HG02759 (cell line): ENCODE measurements around the gene RAB17.
"Not testable (repeated sequence)": the region's sequence is repeated elsewhere in the genome, so short reads cannot be mapped to it uniquely, and the experiment has no call there.

Source experiments
- ATAC-seq: cut with Tn5 transposase; IDR thresholded peaks from one replicate; pipeline ENCODE4 v1.9.1; 2021; ENCODE audit warnings: mild to moderate bottlenecking, moderate library complexity; ENCODE audit not compliant: unreplicated experiment

The RAB17 gene

DNA sequence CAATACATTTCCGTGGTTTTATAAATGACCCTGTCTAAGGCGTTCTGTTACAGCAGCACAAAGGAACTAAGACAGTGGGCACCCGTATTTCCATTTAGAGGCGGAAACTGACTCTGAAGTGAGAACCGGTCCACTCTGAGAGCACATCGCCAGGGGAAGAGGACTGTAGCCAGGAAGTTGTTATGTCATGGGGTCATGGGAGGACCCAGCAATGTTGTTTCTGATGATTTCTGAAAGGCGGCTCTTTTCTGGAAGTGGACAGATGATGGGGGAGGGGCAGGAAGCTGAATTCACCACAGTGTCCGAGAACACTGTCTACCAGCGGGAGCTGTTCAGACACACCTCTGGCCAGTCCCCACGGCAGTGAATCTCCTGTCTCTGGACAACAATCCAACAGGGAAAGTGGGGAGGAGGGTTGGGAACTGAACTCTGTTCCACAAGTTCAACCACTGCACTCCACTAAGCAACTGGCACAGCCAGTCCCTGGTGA, 34.7 kb upstream of the RAB17 start:
- no peak for ATAC-seq

GRCh38 chr2:237624565-237624964, 34.0 kb upstream of the RAB17 start:
- ATAC-seq: no peak

- no peak for ATAC-seq
Measured at GRCh38 chr2:237623428-237624403, 33.2 kb upstream of the RAB17 start.

DNA sequence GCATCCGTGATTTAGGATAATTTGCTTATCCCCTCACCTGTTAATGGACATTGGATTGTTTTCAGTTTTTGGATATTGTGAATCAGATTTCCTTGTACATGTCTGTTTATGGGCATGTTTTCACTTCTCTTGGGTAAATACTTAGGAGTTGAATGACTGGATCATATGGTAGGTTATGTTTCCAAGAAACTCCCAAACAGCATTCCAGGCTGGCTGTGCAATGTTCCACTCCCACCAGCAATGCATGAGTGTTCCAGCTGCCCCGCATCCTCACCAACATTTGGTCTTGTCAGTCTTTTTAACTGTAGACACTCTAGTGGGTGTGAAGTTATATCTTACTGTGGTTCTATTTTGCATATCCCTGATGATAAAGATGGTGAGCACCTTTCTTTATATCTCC, 27.9 kb upstream of the RAB17 start:
- ATAC-seq: no peak

DNA sequence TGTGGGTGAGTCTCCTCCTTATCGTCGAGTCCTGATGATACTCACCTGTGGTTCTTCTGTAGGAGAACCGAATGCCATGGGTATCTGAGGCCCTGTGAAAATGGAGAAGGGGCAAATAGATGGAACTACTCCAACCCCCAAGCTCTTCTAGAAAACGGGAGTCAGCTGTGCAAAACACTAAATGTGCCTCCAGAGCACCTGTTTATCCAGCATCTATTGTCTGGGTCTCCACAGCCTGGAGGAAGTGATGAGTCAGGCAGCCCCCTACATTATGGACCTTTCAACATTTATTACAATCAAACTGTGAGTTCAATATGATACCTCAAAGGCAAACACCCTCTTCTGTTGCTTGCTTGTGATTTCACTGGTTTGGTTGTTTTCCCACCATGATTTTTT, 27.1 kb upstream of the RAB17 start:
- no peak for ATAC-seq

DNA sequence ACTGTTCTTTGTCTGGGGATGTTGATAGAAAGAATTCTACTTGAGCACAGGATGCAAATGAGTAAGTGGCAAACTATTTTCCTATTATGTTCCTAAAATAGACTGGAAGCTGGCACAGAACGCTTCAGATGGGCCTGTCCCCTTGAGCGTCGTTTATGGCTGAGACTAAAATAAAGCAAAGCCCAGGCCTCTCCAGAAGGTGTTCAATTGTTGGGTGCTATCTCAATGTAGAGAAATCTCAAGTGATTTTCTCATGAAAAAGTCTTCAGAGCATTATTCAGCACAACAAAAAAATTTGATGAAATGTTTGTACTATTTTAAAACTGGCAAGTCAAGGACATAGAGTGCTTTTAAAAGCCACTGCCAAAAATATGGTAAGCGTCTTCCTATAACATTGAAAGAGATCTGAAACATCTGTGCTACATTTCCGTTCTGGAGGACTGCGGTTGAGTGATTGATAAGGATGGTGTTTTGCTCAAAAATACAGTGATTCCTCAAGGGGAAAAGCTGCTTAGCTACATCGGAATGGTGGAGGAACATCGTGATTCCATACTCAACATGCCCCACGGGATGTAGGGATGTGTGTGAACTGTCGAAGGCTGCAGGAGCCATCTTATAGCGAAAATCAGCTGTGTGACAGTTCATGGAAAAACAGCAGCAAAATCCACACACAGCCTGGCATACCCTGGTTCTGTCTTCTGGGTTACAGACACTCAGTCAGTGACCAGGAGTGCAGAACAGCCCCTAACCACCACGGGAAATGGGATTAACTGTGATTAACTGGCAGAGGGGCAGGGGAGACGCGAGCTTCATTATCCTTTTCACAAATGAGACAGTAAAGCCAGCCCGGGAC, 26.4 kb upstream of the RAB17 start:
- no peak for ATAC-seq

DNA sequence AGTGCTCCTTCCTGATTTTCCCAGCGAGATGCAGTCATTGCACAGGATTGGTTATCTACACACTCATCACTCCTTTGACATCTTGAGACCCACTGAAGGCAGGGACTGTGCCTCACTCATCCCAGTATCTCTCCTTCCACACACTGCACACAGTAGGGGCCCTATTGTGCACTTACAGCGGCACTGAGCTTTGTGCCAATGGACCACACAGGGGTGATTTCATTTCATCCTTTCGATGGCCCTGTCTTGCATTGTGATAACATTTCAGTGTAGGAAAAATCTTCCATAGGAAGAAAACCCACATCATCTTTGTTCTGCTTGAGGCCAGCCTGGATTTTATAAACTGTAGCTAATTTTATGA, 25.8 kb upstream of the RAB17 start:
- ATAC-seq: no peak

GRCh38 chr2:237615631-237616249, 25.2 kb upstream of the RAB17 start:
- ATAC-seq: no peak

DNA sequence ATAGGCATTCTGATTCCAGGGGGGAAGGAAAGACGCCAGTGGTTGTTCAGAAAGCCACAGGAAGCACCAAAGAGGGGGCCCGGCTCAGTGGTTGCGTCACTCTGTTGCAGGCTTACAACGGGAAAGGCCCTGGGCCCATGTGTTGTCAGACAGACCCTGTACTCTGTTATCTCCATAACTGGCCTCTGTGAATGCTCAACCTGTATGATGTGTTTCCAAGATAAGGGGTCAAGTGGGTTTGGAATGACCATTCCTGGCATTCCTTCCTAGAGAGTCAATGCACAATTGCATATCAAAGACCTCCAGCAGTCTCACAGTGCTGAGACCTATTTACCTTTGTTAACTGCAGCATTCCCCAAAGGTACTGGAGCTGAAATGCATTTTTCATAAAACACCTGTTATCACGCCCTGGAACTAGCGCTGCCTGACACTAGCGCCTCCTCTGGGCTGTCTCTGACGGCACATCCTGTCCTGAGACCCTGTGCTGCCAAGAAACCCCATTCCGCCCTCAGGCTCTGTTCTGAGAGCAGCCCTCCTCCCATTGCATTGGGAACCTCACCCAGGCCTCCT, 23.7 kb upstream of the RAB17 start:
- ATAC-seq: no peak

DNA sequence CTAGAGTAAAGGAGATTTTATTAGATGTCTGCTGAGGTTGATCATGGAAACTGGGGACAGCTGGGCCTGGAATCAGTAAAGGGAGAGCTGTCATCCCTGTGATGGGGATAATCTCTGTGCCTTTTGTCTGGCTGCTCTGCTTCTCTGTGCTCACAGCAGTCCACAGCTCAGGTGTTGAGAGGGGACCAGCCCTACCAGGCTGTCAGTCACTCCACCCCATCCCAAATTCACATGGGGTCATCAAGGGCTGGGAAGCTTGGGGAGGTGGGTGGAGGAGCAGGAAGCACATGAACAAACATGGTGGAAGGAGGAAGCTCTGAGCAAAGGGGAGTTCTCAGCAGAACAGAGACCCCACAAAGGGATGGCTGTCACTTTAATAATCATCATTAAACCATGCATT, 23.1 kb upstream of the RAB17 start:
- no peak for ATAC-seq

DNA sequence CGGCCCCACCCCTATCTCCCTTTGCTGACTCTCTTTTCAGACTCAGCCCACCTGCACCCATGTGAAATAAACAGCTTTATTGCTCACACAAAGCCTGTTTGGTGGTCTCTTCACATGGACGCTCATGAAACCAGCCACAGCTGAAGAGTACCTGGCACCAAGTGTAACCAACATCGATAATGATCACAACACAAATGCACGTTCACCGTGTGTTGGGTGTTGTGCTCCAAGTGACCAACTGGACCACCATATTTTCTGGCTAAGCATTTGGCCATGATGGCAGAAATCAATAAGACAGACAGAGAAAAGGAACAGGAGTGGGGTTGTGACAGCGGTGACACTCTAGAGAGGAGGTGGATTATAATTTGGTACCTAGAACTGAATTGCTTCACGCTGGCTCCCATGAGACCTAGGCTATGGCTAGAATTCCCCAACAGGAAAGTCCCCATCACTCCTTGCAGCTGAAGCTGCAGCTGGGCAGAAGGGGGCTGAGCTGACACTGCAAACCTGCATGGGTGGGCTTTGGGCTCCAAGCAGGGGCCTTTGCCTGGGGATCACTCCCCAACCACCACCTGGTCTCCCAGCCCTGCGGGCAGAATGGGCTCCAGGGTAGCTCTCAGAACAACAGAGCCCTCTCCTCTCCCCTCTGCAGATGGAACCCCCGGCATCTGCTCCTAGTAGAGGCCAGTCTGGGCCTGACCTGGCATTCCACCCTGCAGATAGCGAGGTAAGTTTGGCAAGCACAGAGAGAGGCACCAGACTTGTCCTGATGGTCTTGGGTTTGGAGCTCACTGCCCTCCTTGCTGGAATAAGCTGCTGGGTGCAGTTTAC, 22.2 kb upstream of the RAB17 start:
- ATAC-seq: no peak

DNA sequence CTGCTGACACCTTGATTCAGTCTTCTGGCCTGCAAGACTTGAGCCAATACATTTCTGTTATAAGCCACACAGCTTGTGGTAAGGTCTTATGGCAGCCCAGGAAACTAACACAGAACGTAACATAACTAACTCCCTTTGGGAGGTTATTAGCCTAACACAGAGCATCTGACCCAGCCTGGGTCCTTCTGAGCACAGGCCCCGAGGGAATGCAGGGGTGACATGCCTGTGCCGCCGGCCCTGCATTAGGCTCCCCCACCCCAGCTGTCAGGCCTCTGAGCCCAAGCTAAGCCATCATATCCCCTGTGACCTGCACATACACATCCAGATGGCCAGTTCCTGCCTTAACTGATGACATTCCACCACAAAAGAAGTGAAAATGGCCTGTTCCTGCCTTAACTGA, 16.0 kb upstream of the RAB17 start:
- ATAC-seq: not testable (repeated sequence)

GRCh38 chr2:237604960-237605359, 14.4 kb upstream of the RAB17 start:
- no peak for ATAC-seq

- no peak for ATAC-seq
Measured at GRCh38 chr2:237604391-237604790, 13.9 kb upstream of the RAB17 start.

DNA sequence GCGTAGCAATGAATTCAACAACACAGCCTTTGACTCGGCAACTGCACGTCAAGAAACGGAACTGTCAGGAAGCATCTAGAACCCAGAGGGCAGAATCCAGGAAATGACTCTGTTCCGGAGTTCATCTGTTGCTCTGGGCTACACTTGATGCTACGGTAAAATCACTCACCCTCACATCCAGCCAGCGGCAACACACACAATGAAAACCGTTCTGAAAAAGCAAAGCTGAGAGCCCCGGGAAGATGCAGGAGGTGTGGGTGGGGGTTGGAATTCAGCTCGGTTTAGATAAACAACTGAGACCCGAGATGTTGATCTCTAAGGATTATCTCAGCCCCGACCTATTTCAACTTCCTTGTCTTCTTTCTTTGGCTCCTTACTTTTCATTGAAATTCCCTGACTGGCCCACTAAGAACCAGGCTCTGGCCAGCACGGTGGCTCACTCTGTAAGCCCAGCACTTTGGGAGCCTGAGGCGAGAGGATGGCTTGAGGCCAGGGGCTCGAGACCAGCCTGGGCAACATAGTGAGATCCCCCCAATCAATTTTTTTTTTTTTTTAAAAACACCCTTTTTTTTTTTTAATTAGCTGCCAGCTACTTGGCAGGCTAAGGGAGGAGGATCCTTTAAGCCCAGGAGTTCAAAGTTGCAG, 13.3 kb upstream of the RAB17 start:
- no peak for ATAC-seq

DNA sequence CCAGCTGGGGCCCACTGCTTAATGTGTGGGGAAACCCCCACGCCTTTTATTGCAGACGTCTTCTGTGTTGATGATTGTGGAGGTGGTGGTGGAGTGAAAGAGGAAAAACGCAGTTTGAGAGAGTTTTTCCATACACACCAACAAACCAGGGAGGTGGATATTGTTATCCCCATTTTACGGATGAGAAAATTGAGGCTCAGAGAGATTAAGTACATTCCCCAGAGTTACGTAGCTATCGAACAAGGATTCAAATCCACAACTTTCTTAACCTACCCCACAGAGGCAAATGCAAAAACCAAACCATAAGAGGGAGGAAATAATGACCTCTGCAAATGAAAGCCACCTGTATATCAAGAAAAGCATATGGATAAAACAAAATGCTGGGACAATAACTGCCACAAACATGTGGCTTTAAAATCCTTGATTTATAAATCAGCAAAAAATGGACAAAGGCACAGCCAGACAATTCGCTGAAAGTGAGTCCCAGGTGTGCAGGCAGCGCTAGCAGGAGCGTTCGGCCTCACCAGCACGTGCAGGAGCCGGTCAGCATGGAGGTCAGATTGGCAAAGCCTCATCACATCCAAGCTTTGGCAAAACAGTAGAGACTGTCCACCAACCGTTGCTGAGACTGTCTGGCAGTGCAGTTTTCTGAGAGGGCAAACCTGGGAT, 12.6 kb upstream of the RAB17 start:
- ATAC-seq: no peak

DNA sequence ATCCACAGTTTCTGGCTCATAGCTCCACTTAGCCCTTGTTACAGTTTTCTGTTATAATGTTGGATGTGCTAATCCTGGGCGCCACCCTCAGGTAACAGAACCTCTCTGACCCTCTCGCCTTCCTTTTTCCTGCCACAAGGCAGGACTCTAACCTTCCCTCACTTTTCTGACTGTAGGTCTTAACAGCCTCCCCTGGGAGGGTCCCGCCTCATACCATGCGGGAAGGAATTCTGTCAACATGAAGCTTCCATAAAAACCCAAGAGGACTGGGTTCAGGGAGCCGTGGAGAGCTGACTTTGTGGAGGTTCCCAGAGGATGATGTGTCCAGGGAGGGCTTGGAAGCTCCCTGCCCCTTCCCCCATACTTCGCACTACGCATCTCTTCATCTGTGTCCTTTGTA, 11.9 kb upstream of the RAB17 start:
- no peak for ATAC-seq

DNA sequence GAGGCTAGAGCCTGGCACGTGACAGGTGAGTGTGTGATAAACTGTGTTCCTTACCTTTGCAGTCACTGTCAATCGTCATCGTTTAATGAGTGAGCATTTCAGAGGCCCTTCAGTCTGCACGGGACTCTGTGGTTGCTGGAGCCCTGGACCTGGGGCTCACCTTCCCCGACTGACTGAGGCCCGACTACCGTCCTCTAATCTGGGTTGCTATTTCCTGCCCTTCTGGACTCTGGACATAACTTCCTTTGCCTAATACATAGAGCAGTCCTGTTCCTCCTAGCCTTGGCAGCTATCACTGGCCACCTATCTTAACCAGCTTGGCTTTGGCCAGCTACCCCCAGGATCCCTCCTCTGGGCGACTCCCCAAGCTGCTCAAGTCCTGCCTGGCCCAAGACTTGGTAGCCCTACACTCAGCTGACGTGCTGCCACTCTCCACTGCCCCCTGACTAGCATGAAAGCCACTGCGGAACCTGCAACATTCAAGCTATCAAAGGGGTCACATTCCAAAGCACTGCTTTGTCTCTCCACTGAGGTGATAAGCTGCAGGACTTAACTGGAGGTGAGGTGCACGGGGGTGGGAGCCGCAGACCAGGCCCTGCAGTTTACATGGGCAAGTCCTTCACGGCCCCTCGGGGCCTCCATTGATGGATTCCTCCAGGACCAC, 11.1 kb upstream of the RAB17 start:
- no peak for ATAC-seq
